Measurements from ENCODE around the gene FAM209A. TPM values are rescaled to one million over a fixed set of nuclear protein-coding genes. Genes with fewer than 3 reads are reported as not detected.
"Not testable (repeated sequence)": the region's sequence is repeated elsewhere in the genome, so short reads cannot be mapped to it uniquely, and the experiment has no call there.

FAM209A gene
- total RNA-seq, 1 experiment from 2014 or later, result not detected

DNA sequence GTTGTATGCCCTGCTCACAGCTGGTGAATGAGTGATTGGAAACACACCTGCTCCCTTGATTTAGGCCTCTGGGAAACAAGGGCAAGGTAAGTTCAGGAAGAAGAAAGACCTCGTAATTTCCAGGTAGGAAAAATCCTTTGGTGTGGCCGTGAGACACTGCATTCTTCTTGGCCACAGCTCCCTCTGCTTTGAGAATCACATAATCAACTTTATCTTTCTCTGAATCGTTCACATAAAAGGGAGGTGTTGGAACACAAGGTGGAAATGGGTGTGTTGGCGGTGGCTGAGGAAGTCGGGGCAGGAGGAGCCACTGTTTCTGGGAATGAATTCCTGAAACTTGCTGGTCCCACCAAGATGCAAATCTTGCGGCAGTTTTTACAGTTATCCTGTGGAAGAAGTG, 34.4 kb downstream of the FAM209A start:
- TF ChIP-seq SIN3A (IDR thresholded peaks at IDR 0.05; ENCODE audit: borderline replicate concordance, insufficient read depth, low read depth, low read length) (no peak), TCF7L2 (IDR thresholded peaks at IDR 0.05; ENCODE audit: low read depth, low read length) (no peak), POLR2AphosphoS5 (IDR thresholded peaks at IDR 0.05; ENCODE audit: low read depth, low read length) (no peak), REST (IDR thresholded peaks at IDR 0.05; ENCODE audit: insufficient read depth in 1 of 2, low read depth in 2 of 2, low read length in 1 of 2) (no peak)
- TF ChIP-seq, protein P1, sequence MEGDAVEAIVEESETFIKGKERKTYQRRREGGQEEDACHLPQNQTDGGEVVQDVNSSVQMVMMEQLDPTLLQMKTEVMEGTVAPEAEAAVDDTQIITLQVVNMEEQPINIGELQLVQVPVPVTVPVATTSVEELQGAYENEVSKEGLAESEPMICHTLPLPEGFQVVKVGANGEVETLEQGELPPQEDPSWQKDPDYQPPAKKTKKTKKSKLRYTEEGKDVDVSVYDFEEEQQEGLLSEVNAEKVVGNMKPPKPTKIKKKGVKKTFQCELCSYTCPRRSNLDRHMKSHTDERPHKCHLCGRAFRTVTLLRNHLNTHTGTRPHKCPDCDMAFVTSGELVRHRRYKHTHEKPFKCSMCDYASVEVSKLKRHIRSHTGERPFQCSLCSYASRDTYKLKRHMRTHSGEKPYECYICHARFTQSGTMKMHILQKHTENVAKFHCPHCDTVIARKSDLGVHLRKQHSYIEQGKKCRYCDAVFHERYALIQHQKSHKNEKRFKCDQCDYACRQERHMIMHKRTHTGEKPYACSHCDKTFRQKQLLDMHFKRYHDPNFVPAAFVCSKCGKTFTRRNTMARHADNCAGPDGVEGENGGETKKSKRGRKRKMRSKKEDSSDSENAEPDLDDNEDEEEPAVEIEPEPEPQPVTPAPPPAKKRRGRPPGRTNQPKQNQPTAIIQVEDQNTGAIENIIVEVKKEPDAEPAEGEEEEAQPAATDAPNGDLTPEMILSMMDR (IDR thresholded peaks at IDR 0.05), result no peak
- H3K27me3 ChIP-seq (ENCODE audit: control insufficient read depth, insufficient read depth, low read length), result no peaks in the 10 kb centered on the region
- H3K4me3 ChIP-seq (ENCODE audit: low read depth in 2 of 2, low read length in 2 of 2), result no peak overlapping the region
- H3K9me3 ChIP-seq (ENCODE audit: control insufficient read depth, insufficient read depth, low read depth, low read length), result no peaks in the 10 kb centered on the region
- H3K36me3 ChIP-seq (ENCODE audit: control insufficient read depth, insufficient read depth, low read length), result no peaks in the 10 kb centered on the region
- DNase-seq (ENCODE audit: low read depth, low spot score) (no peak), ATAC-seq (no peak)
- POLR2A ChIA-PET, result no interaction called here
- CTCF ChIA-PET, result no interaction called here
- in situ Hi-C loops (cut with HindIII; ENCODE audit: low pct_unique_long_range_greater_than_20kb, low sequenced_read_pairs), result no loop called here
- BruUV-seq (replicated peaks), result no TSS peak
- no peaks in the 10 kb centered on the region for H3K4me1 ChIP-seq (ENCODE audit: control insufficient read depth, insufficient read depth, low read length)
- intact Hi-C loops (cut with micrococcal nuclease; ENCODE audit: unreplicated experiment), result no loop called here
- no peak overlapping the region for H3K27ac ChIP-seq (ENCODE audit: low read length)

DNA sequence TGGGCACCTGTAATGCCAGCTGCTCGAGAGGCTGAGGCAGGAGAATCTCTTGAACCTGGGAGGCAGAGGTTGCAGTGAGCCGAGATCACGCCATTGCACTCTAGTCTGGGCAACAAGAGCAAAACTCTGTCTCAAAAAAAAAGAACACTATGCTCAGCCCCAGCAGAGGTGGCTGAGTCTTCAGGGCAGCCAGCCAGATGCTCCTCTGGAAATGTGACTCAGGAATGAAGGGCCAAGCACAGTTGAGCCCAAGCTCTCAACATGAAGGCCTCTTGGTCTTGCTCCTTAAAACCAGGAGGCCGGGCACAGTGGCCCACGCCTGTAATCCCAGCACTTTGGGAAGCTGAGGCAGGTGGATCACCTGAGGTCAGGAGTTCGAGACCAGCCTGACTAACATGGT, 40.0 kb downstream of the FAM209A start:
- intact Hi-C loops (cut with micrococcal nuclease; ENCODE audit: unreplicated experiment); H3K4me3 ChIP-seq (ENCODE audit: low read depth in 2 of 2, low read length in 2 of 2); H3K4me1 ChIP-seq (ENCODE audit: control insufficient read depth, insufficient read depth, low read length); DNase-seq (ENCODE audit: low read depth, low spot score); POLR2A ChIA-PET; BruUV-seq (replicated peaks); H3K36me3 ChIP-seq (ENCODE audit: control insufficient read depth, insufficient read depth, low read length); H3K9me3 ChIP-seq (ENCODE audit: control insufficient read depth, insufficient read depth, low read depth, low read length); in situ Hi-C loops (cut with HindIII; ENCODE audit: low pct_unique_long_range_greater_than_20kb, low sequenced_read_pairs); H3K27ac ChIP-seq (ENCODE audit: low read length); H3K27me3 ChIP-seq (ENCODE audit: control insufficient read depth, insufficient read depth, low read length); CTCF ChIA-PET; ATAC-seq: not testable (repeated sequence)

DNA sequence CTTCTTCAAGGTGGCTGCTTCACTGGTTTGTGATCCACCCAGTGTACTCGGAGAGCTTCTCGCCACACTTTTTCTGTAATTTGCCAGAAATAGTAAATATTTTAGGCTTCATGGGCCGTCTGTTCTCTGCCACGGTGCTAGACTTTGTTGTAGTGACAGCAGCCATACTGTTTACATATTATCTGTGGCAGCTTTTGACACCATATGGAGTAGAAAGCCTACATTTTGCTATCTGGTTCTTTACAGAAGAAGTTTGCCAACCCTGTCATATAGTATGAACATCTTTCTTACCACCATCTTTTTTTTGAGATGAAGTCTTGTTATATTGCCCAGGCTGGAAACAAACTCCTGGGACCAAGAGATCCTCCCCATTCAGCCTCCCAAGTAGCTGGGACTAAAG, 41.0 kb downstream of the FAM209A start:
- TF ChIP-seq REST (IDR thresholded peaks at IDR 0.05; ENCODE audit: insufficient read depth in 1 of 2, low read depth in 2 of 2, low read length in 1 of 2) (no peak), POLR2AphosphoS5 (IDR thresholded peaks at IDR 0.05; ENCODE audit: low read depth, low read length) (no peak), SIN3A (IDR thresholded peaks at IDR 0.05; ENCODE audit: borderline replicate concordance, insufficient read depth, low read depth, low read length) (no peak), TCF7L2 (IDR thresholded peaks at IDR 0.05; ENCODE audit: low read depth, low read length) (no peak)
- TF ChIP-seq, protein P1 (IDR thresholded peaks at IDR 0.05), result no peak
- ChIA-PET CTCF (no interaction called here), POLR2A (interaction anchor here (0.6 kb wide), 1 partner anchor 40 kb away, joined by 3 read pairs; no protein-coding TSS in a partner anchor)
- ATAC-seq (no peak), DNase-seq (ENCODE audit: low read depth, low spot score) (no peak)
- Histone ChIP-seq H3K27me3 (ENCODE audit: control insufficient read depth, insufficient read depth, low read length) (no peaks in the 10 kb centered on the region), H3K27ac (ENCODE audit: low read length) (no peak overlapping the region), H3K9me3 (ENCODE audit: control insufficient read depth, insufficient read depth, low read depth, low read length) (no peaks in the 10 kb centered on the region), H3K4me1 (ENCODE audit: control insufficient read depth, insufficient read depth, low read length) (no peaks in the 10 kb centered on the region), H3K4me3 (ENCODE audit: low read depth in 2 of 2, low read length in 2 of 2) (no peak overlapping the region), H3K36me3 (ENCODE audit: control insufficient read depth, insufficient read depth, low read length) (no peaks in the 10 kb centered on the region)
- intact Hi-C loops (cut with micrococcal nuclease; ENCODE audit: unreplicated experiment) (no loop called here), in situ Hi-C loops (cut with HindIII; ENCODE audit: low pct_unique_long_range_greater_than_20kb, low sequenced_read_pairs) (no loop called here)
- no TSS peak for BruUV-seq (replicated peaks)

Measured in Panc1 (cell line).